Measurements from ENCODE around the gene NRP2.

DNA sequence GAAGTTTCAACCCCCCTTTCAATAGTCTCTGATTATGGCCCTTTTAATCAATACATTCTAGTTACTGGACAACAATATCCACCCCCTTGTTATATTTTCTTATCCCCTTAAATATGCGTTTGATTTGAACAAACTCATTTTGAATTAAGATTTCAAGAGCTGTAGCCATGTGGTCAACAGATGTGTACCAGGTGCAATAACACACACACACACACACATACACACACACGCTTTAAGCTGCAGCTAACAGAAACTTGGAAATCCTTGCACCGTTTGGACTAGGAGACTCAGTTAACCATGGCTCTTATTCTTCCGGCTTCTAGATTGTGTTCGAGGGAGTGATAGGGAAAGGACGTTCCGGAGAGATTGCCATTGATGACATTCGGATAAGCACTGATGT, 82.8 kb downstream of the NRP2 start:
- TF ChIP-seq SUZ12 (IDR thresholded peaks at IDR 0.05; ENCODE audit: extremely low read depth, insufficient read depth, insufficient read length), result no peak
- no peak for TF ChIP-seq YY1 (IDR thresholded peaks at IDR 0.05; ENCODE audit: insufficient read depth, insufficient read length)
- no peak for TF ChIP-seq ZNF274 (IDR thresholded peaks at IDR 0.05; ENCODE audit: low read depth, low read length)

All from NT2/D1 (cell line).